ENCODE results near the gene ZNF780B. TPM values are rescaled to one million over a fixed set of nuclear protein-coding genes. Genes with fewer than 3 reads are reported as not detected.
"Not testable (repeated sequence)": the region's sequence is repeated elsewhere in the genome, so short reads cannot be mapped to it uniquely, and the experiment has no call there.

The ZNF780B gene
- total and polyA plus RNA-seq, 9 donors = 5.4 to 36.1 (median 25.4) TPM

- TF ChIP-seq CTCF (IDR thresholded peaks at IDR 0.05) (no peak), POLR2A (IDR thresholded peaks at IDR 0.05) (no peak), EP300 (IDR thresholded peaks at IDR 0.05) (no peak)
- Histone ChIP-seq H3K4me3 (peak overlapping the region; percentile 70), H3K4me1 (ENCODE audit: insufficient read depth) (no peaks in the 10 kb centered on the region), H3K27ac (no peak overlapping the region), H3K9me3 (no peaks in the 10 kb centered on the region), H3K36me3 (no peaks in the 10 kb centered on the region), H3K27me3 (no peaks in the 10 kb centered on the region)
- intact Hi-C loops (cut with DNase I) = no loop called here
- WGBS, 3 donors = 1 to 3% (median 2%) methylated on average over 7 of the region's 7 CpGs
- DNase-seq = no peak
Observed at GRCh38 chr19:40056505-40056904, 474 bp upstream of the ZNF780B start.

GRCh38 chr19:40055049-40055448, 982 bp downstream of the ZNF780B start:
- WGBS, 3 donors = 42 to 48% (median 47%) methylated on average over 10 of the region's 10 CpGs
- no peak for DNase-seq
- H3K36me3 ChIP-seq = no peaks in the 10 kb centered on the region
- peaks cover 0 to 6% of the 10 kb centered on the region in 2 donors for H3K9me3 ChIP-seq
- intact Hi-C loops (cut with DNase I) = no loop called here
- H3K4me3 ChIP-seq = peak overlapping the region; percentile 70
- no peaks in the 10 kb centered on the region for H3K4me1 ChIP-seq (ENCODE audit: insufficient read depth)
- no peak overlapping the region for H3K27ac ChIP-seq
- no peaks in the 10 kb centered on the region for H3K27me3 ChIP-seq
- no peak for TF ChIP-seq EP300 (IDR thresholded peaks at IDR 0.05)
- TF ChIP-seq POLR2A (IDR thresholded peaks at IDR 0.05) = no peak
- no peak for TF ChIP-seq CTCF (IDR thresholded peaks at IDR 0.05)

- H3K9me3 ChIP-seq = peaks cover 0 to 10% of the 10 kb centered on the region in 2 donors
- no peak for TF ChIP-seq POLR2A (IDR thresholded peaks at IDR 0.05)
- TF ChIP-seq CTCF (IDR thresholded peaks at IDR 0.05) = no peak
- no peak for TF ChIP-seq EP300 (IDR thresholded peaks at IDR 0.05)
- H3K27ac ChIP-seq = no peak overlapping the region
- DNase-seq = no peak
- intact Hi-C loops (cut with DNase I) = no loop called here
- H3K4me3 ChIP-seq = no peak overlapping the region
- H3K27me3 ChIP-seq = no peaks in the 10 kb centered on the region
- H3K36me3 ChIP-seq = no peaks in the 10 kb centered on the region
- 93 to 94% (median 94%) methylated on average over 9 of the region's 9 CpGs for WGBS, 3 donors
- H3K4me1 ChIP-seq (ENCODE audit: insufficient read depth) = no peaks in the 10 kb centered on the region
Observed at GRCh38 chr19:40054632-40055031, 1.4 kb downstream of the ZNF780B start.

GRCh38 chr19:40053491-40053890, 2.5 kb downstream of the ZNF780B start:
- TF ChIP-seq EP300 (IDR thresholded peaks at IDR 0.05) (no peak), POLR2A (IDR thresholded peaks at IDR 0.05) (no peak), CTCF (IDR thresholded peaks at IDR 0.05) (no peak)

GRCh38 chr19:40041718-40042117, 14.3 kb downstream of the ZNF780B start:
- intact Hi-C loops (cut with DNase I); H3K36me3 ChIP-seq; H3K27me3 ChIP-seq; H3K4me1 ChIP-seq (ENCODE audit: insufficient read depth); DNase-seq; H3K4me3 ChIP-seq; H3K27ac ChIP-seq: not testable (repeated sequence)
- peaks cover 0 to 22% of the 10 kb centered on the region in 2 donors for H3K9me3 ChIP-seq
- 94 to 100% (median 96%) methylated on average over 1 of the region's 1 CpG for WGBS, 3 donors

More at GRCh38 chr19:40053491-40053890, 2.5 kb downstream of the ZNF780B start:
- Histone ChIP-seq H3K4me1 (ENCODE audit: insufficient read depth) (no peaks in the 10 kb centered on the region), H3K9me3 (peaks cover 0 to 14% of the 10 kb centered on the region in 2 donors), H3K27ac (no peak overlapping the region), H3K36me3 (no peaks in the 10 kb centered on the region), H3K27me3 (no peaks in the 10 kb centered on the region), H3K4me3 (no peak overlapping the region)
- intact Hi-C loops (cut with DNase I) = no loop called here
- WGBS, 3 donors = 97 to 99% (median 97%) methylated on average over 2 of the region's 2 CpGs
- no peak for DNase-seq

GRCh38 chr19:40038047-40038446, 18.0 kb downstream of the ZNF780B start:
- H3K9me3 ChIP-seq; DNase-seq; H3K4me1 ChIP-seq (ENCODE audit: insufficient read depth); H3K27ac ChIP-seq; H3K27me3 ChIP-seq; intact Hi-C loops (cut with DNase I); H3K36me3 ChIP-seq; H3K4me3 ChIP-seq: not testable (repeated sequence)
- WGBS, 3 donors = 96 to 100% (median 97%) methylated on average over 1 to 3 of the region's 3 CpGs
